ENCODE results near the gene ZSWIM2. TPM values are rescaled to one million over a fixed set of nuclear protein-coding genes. Genes with fewer than 3 reads are reported as not detected.
"Not testable (repeated sequence)": the region's sequence is repeated elsewhere in the genome, so short reads cannot be mapped to it uniquely, and the experiment has no call there.

Gene ZSWIM2, protein sequence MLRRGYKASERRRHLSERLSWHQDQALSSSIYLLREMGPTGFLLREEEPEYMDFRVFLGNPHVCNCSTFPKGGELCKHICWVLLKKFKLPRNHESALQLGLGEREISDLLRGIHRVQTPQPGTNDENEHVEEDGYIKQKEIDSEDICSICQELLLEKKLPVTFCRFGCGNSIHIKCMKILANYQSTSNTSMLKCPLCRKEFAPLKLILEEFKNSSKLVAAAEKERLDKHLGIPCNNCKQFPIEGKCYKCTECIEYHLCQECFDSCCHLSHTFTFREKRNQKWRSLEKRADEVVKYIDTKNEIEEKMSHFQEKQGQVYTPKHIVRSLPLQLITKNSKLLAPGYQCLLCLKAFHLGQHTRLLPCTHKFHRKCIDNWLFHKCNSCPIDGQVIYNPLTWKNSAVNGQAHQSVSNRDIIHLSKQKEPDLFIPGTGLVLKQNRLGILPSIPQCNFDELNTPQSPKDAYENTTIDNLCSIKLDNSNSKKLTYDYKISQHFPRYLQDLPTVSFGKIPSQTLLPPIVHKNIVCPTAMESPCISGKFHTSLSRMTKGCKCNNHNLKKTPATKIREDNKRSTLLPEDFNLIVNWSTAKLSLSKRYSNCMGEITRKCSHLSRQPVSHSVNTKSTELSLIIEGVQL
- total RNA-seq: not detected

DNA sequence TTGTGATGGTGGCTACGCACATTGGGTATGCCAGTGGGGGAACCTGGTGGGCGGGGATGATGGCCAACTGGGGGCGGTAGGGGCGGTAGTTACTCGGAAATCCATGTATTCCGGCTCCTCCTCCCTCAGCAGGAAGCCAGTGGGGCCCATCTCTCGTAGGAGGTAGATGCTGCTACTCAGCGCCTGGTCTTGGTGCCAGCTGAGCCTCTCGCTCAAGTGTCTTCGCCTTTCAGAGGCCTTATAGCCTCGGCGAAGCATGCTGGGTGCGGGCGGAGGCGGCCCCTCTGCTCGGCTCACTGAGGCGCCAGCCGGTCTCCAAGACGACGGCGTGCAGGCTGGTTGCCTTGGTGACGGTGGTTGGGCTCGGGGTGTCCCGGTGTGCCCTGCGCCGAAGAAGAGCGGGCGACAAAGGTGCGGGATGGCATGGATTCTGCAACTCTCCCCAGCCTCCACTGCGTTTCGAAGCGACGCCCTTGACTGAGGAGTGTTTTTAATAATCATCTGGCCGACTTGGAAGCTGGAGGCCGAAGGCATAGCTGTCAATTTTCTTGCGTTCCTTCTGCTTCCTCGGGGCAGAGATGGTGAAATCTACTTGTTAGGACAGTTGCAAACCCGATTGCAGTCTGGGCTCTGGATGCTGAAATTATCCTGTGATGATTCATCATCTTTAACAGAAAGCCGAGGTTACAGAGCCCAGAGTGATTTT lies at the start of gene ZSWIM2:
TSS of gene ZSWIM2 (minus strand) at position 298 of the 706 bp plus-strand sequence. CDS start at position 258, 40 bp downstream.
- DNase-seq: peak; percentile 25 to 46
- Histone ChIP-seq H3K4me3 (peak within 1 kb of the TSS; percentile 3 to 43), H3K27me3 (peaks cover 0 to 11% of the 10 kb centered on the region in 2 donors), H3K9me3 (no peaks in the 10 kb centered on the region), H3K27ac (no peak within 1 kb of the TSS), H3K4me1 (no peaks in the 10 kb centered on the region), H3K36me3 (no peaks in the 10 kb centered on the region)
- intact Hi-C loops (cut with DNase I; ENCODE audit: low total_unique reads): no loop called here
- TF ChIP-seq POLR2A (IDR thresholded peaks at IDR 0.05): no peak
- TF ChIP-seq, protein P1, sequence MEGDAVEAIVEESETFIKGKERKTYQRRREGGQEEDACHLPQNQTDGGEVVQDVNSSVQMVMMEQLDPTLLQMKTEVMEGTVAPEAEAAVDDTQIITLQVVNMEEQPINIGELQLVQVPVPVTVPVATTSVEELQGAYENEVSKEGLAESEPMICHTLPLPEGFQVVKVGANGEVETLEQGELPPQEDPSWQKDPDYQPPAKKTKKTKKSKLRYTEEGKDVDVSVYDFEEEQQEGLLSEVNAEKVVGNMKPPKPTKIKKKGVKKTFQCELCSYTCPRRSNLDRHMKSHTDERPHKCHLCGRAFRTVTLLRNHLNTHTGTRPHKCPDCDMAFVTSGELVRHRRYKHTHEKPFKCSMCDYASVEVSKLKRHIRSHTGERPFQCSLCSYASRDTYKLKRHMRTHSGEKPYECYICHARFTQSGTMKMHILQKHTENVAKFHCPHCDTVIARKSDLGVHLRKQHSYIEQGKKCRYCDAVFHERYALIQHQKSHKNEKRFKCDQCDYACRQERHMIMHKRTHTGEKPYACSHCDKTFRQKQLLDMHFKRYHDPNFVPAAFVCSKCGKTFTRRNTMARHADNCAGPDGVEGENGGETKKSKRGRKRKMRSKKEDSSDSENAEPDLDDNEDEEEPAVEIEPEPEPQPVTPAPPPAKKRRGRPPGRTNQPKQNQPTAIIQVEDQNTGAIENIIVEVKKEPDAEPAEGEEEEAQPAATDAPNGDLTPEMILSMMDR (IDR thresholded peaks at IDR 0.05): no peak

DNA sequence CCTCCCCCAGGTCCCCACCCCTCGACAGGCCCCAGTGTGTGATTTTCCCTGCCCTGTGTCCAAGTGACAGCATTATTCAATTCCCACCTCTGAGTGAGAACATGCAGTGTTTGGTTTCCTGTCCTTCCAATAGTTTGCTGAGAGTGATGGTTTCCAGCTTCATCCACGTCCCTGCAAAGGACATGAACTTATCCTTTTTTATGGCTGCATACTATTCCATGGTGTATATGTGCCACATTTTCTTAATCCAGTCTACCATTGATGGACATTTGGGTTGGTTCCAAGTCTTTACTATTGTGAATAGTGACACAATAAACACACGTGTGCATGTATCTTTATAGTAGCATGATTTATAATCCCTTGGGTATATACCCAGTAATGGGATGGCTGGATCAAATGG lies 47.2 kb upstream of the ZSWIM2 start:
- H3K4me3 ChIP-seq; H3K4me1 ChIP-seq; intact Hi-C loops (cut with DNase I; ENCODE audit: low total_unique reads); H3K36me3 ChIP-seq; H3K9me3 ChIP-seq; H3K27me3 ChIP-seq; DNase-seq; H3K27ac ChIP-seq: not testable (repeated sequence)

DNA sequence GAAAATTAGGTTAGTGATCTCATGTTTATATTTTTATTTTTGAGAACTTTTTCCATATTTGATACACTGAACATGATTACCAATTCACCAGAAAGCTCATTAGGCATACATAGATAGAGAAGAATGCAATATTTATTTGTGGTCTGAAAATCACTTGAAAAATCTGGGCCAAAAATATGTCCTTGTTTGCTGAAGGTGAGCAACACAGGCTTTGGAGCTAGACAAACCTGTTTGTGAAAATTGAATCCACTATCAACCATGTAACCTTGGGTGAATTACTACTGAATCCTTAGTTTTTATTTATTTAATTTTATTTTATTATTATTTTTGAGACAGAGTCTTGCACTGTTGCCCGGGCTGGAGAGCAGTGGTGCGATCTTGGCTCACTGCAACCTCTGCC lies 46.5 kb upstream of the ZSWIM2 start:
- Histone ChIP-seq H3K27me3 (no peaks in the 10 kb centered on the region), H3K4me1 (no peaks in the 10 kb centered on the region), H3K9me3 (no peaks in the 10 kb centered on the region), H3K36me3 (no peaks in the 10 kb centered on the region), H3K27ac (no peak overlapping the region), H3K4me3 (no peak overlapping the region)
- TF ChIP-seq POLR2A (IDR thresholded peaks at IDR 0.05): no peak
- TF ChIP-seq, protein P1 (IDR thresholded peaks at IDR 0.05): no peak
- intact Hi-C loops (cut with DNase I; ENCODE audit: low total_unique reads): no loop called here
- DNase-seq: no peak

DNA sequence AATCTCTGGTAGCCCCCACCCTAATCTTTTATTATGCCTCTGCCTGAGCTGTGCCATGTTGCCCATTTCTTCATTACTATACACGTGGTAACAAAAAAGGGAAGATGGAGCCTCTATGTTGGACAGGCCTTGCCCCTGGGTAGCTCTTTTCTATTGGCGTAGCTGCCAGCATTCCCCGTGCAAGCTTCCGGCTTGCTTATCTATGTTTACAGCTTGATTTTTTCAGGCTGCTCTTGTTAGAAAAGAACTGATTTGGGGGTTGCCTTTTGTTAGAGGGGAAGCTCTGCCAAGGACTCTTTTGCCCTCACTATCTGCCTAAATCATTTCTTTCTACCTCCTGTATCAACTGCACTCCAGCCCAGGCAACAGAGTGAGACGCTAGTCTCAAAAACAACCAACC lies 45.5 kb upstream of the ZSWIM2 start:
- H3K27me3 ChIP-seq: no peaks in the 10 kb centered on the region
- H3K4me3 ChIP-seq: no peak overlapping the region
- DNase-seq: no peak
- no peaks in the 10 kb centered on the region for H3K36me3 ChIP-seq
- intact Hi-C loops (cut with DNase I; ENCODE audit: low total_unique reads): no loop called here
- H3K4me1 ChIP-seq: no peaks in the 10 kb centered on the region
- no peaks in the 10 kb centered on the region for H3K9me3 ChIP-seq
- no peak overlapping the region for H3K27ac ChIP-seq
- TF ChIP-seq, protein P1 (IDR thresholded peaks at IDR 0.05): no peak
- no peak for TF ChIP-seq POLR2A (IDR thresholded peaks at IDR 0.05)

DNA sequence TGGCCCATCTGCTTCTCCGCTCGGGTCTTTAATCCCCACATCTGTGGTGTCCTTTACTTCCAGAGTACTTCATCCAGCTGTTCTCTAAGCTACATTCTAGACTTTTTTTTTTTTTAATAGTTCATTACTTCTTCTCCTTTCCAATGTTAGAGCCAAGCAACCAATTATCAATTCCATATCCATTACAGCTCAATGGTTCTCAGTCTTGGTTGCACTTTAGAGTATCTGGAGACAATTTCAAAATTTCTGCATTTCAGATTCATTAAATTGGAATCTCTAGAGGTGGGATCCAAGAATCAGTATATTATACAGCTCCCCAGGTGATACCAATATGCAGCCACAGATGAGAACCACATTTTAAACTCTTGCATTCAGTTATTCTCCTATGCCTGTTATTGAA lies 43.9 kb upstream of the ZSWIM2 start:
- intact Hi-C loops (cut with DNase I; ENCODE audit: low total_unique reads): no loop called here
- TF ChIP-seq, protein P1 (IDR thresholded peaks at IDR 0.05): no peak
- TF ChIP-seq POLR2A (IDR thresholded peaks at IDR 0.05): no peak
- DNase-seq: no peak
- H3K27ac ChIP-seq: no peak overlapping the region
- H3K9me3 ChIP-seq: no peaks in the 10 kb centered on the region
- no peaks in the 10 kb centered on the region for H3K4me1 ChIP-seq
- H3K36me3 ChIP-seq: no peaks in the 10 kb centered on the region
- no peaks in the 10 kb centered on the region for H3K27me3 ChIP-seq
- no peak overlapping the region for H3K4me3 ChIP-seq
